Bronchial smooth muscle cell (primary cell): ENCODE measurements around the gene TMPRSS2. TPM values are rescaled to one million over a fixed set of nuclear protein-coding genes. Genes with fewer than 3 reads are reported as not detected.

Experiments used
- total RNA-seq: library from RNA; depleted of rRNA; stranded (reverse); fragments of >200 nt; gene quantifications from 2 replicates; pipeline ENCODE4 v1.2.1, GENCODE V29; 2014

TMPRSS2 gene
- total RNA-seq, result not detected in 2 replicates

GRCh38 chr21:41507521-41508414 lies at the start of gene TMPRSS2:
TSS of gene TMPRSS2 (minus strand) at chr21:41508158. CDS start at chr21:41498133, 10,025 bp downstream.

GRCh38 chr21:41425954-41426675 lies 81.8 kb downstream of the TMPRSS2 start, which contains the start of gene MX1:
TSS of gene MX1 (plus strand) at chr21:41426239. CDS start at chr21:41432071, 5,832 bp downstream.

Other genes starting within 250 kb of the TMPRSS2 start
- gene FAM3B, start 191.4 kb downstream of the TMPRSS2 start, total RNA-seq, result not detected in 2 replicates
- 0.34 and 0.63 TPM in 2 replicates for gene MX2, start 146.1 kb downstream of the TMPRSS2 start, total RNA-seq
- 3.6 and 8.1 TPM in 2 replicates for gene MX1, start 81.9 kb downstream of the TMPRSS2 start, total RNA-seq